ENCODE measurements around the gene IL27RA. TPM values are rescaled to one million over a fixed set of nuclear protein-coding genes. Genes with fewer than 3 reads are reported as not detected.
"Not testable (repeated sequence)": the region's sequence is repeated elsewhere in the genome, so short reads cannot be mapped to it uniquely, and the experiment has no call there.

Gene IL27RA
- total and polyA plus RNA-seq, 3 donors from 2014 or later: 3.5 to 5.2 (median 4.9) TPM

DNA sequence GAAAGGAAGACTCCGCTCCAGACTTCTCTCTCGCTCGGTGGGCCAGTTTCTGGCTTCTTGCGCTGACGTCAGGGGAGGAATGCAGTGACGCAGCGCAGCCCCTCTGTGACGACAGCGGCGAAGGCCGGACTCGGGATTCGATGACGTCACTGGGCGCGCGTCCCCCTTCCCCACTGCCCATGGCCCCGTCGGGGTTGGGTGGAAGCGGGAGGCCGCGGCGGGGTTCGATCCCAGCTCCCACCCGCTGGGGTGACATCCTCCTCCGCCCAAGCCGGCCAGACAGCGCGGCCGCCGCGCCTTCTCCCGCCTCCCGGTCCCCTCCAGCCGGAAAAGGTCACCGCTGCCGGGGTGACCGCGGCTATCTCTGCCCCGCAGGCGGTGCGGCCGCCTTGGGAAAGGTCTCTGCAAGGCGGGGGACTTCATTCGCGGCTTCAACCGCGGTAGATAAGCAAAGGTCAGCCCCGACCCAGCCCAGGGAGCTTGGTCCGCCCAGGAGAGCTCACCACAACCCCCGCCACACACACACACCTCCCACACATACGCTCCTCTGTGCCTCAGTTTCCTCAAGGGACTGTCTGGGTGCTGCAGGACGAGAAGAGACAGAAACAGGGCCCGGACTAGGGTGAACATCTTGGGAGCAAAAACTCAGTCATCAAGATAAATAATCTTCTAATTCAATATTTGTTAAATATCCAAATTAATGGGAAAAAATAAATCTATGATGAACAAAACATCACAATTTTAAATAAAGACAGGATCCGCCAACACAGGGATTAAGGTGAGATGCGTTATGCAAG is 24.6 kb upstream of the IL27RA start:
- H3K36me3 ChIP-seq (ENCODE audit: low read depth, missing control alignments): no peaks in the 10 kb centered on the region
- H3K4me3 ChIP-seq: peak overlapping the region; percentile 95 to 99
- H3K27me3 ChIP-seq: no peaks in the 10 kb centered on the region
- peaks cover 23% of the 10 kb centered on the region for H3K4me1 ChIP-seq
- H3K27ac ChIP-seq: peak overlapping the region; percentile 94 to 98
- DNase-seq: no peak
- WGBS, 2 donors: 5 to 8% methylated on average over 15 to 42 of the region's 56 CpGs
- intact Hi-C loops (cut with DNase I; ENCODE audit: low total_unique reads): no loop called here
- no peak for TF ChIP-seq POLR2A (IDR thresholded peaks at IDR 0.05)
- TF ChIP-seq, protein P1, sequence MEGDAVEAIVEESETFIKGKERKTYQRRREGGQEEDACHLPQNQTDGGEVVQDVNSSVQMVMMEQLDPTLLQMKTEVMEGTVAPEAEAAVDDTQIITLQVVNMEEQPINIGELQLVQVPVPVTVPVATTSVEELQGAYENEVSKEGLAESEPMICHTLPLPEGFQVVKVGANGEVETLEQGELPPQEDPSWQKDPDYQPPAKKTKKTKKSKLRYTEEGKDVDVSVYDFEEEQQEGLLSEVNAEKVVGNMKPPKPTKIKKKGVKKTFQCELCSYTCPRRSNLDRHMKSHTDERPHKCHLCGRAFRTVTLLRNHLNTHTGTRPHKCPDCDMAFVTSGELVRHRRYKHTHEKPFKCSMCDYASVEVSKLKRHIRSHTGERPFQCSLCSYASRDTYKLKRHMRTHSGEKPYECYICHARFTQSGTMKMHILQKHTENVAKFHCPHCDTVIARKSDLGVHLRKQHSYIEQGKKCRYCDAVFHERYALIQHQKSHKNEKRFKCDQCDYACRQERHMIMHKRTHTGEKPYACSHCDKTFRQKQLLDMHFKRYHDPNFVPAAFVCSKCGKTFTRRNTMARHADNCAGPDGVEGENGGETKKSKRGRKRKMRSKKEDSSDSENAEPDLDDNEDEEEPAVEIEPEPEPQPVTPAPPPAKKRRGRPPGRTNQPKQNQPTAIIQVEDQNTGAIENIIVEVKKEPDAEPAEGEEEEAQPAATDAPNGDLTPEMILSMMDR (IDR thresholded peaks at IDR 0.05): no peak
- no peaks in the 10 kb centered on the region for H3K9me3 ChIP-seq

DNA sequence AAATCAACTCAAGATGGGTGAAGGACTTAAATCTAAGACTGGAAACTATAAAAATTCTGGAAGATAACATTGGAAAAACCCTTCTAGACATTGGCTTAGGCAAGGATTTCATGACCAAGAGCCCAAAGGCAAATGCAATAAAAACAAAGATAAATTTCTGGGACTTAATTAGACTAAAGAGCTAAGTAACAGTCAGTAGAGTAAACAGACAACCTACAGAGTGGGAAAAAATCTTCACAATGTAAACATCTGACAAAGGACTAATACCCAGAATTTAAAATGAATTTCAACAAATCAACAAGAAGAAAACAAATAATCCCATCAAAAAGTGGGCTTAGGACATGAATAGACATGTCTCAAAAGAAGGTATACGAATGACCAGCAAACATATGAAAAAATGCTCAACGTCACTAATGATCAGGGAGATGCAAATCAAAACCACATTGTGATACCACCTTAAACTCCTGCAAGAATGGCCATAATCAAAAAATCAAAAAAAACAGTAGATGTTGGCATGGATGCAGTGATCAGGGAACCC is 19.1 kb upstream of the IL27RA start:
- H3K9me3 ChIP-seq: no peaks in the 10 kb centered on the region
- no peak overlapping the region for H3K27ac ChIP-seq
- no peaks in the 10 kb centered on the region for H3K27me3 ChIP-seq
- intact Hi-C loops (cut with DNase I; ENCODE audit: low total_unique reads): no loop called here
- no peak overlapping the region for H3K4me3 ChIP-seq
- no peak for DNase-seq
- 78 to 82% methylated on average over 2 of the region's 2 CpGs for WGBS, 2 donors
- no peaks in the 10 kb centered on the region for H3K36me3 ChIP-seq (ENCODE audit: low read depth, missing control alignments)
- H3K4me1 ChIP-seq: no peaks in the 10 kb centered on the region
- TF ChIP-seq, protein P1 (IDR thresholded peaks at IDR 0.05): no peak
- no peak for TF ChIP-seq POLR2A (IDR thresholded peaks at IDR 0.05)

DNA sequence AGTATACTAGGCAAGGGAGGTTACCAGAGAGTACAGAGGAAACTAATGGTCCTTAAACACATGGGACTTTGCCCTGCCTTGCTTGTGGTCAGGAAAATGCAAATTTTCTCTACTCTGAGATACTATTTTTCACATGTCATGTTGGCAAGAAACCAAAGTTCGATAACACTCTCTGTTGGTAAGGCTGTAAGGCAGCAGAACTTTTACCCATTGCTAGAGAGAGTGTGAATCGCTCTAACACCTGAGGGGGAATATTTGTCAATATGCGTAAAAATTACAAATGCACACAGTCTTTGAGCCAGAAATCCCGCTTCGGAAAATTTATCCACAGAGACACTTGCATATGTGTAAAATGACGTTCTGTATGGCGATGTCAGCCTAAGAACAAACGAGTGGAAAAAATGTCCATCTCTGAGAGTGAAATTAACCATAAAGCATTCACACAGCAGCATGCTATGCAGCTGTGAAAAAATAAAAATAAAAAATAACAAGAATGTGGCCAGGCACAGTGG is 16.0 kb upstream of the IL27RA start:
- Histone ChIP-seq H3K4me1 (no peaks in the 10 kb centered on the region), H3K4me3 (no peak overlapping the region), H3K27ac (no peak overlapping the region), H3K36me3 (ENCODE audit: low read depth, missing control alignments) (no peaks in the 10 kb centered on the region), H3K27me3 (no peaks in the 10 kb centered on the region), H3K9me3 (no peaks in the 10 kb centered on the region)
- intact Hi-C loops (cut with DNase I; ENCODE audit: low total_unique reads): no loop called here
- no peak for TF ChIP-seq POLR2A (IDR thresholded peaks at IDR 0.05)
- TF ChIP-seq, protein P1 (IDR thresholded peaks at IDR 0.05): no peak
- DNase-seq: no peak
- WGBS, 2 donors: 83 to 84% methylated on average over 8 of the region's 8 CpGs

DNA sequence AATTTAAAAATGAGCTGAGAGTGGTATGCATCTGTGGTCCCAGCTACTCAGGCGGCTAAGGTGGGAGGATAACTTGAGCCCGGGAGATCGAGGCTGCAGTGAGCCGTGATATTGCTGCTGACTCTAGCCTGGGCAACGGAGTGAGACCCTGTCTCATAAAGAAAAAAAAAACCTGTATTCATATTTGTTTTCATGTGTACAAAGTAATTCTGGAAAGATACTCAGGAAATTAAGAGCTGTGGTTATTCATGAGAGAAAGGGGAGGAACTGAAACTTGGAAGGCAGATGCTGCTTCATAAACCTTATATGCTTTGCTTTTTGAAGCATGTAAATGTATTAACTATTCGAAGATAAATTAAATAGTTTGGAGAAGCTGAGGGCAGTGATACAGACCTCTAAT is 12.5 kb upstream of the IL27RA start:
- TF ChIP-seq, protein P1 (IDR thresholded peaks at IDR 0.05): no peak
- TF ChIP-seq POLR2A (IDR thresholded peaks at IDR 0.05): no peak
- intact Hi-C loops (cut with DNase I; ENCODE audit: low total_unique reads): no loop called here

DNA sequence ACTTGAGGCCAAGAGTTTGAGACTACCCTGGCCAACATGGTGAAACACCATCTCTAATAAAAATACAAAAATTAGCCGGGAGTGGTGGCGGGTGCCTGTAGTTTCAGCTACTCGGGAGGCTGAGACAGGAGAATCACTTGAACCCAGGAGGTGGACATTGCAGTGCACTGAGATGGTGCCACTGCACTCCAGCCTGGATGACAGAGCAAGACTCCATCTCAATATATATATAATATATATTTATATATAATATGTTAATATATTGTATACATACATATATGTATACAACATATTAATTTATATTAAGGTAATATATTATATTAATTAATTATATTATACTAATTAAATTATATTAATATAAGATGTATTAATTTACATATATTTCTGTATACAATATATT is 11.8 kb upstream of the IL27RA start:
- H3K36me3 ChIP-seq (ENCODE audit: low read depth, missing control alignments); H3K27ac ChIP-seq; intact Hi-C loops (cut with DNase I; ENCODE audit: low total_unique reads); H3K4me3 ChIP-seq; H3K27me3 ChIP-seq; H3K4me1 ChIP-seq; H3K9me3 ChIP-seq; DNase-seq: not testable (repeated sequence)
- 42 to 69% methylated on average over 3 of the region's 3 CpGs for WGBS, 2 donors

More for the DNA sequence above, 12.5 kb upstream of the IL27RA start:
- Histone ChIP-seq H3K27ac (no peak overlapping the region), H3K27me3 (no peaks in the 10 kb centered on the region), H3K4me1 (peaks cover 4% of the 10 kb centered on the region), H3K4me3 (no peak overlapping the region), H3K36me3 (ENCODE audit: low read depth, missing control alignments) (no peaks in the 10 kb centered on the region), H3K9me3 (no peaks in the 10 kb centered on the region)
- DNase-seq: no peak
- 54 to 55% methylated on average over 6 of the region's 6 CpGs for WGBS, 2 donors

All from testis (tissue), 3 donors.